OCI-M2 (cell line): ENCODE data around the gene CEP170B.
"Not testable (repeated sequence)": the region's sequence is repeated elsewhere in the genome, so short reads cannot be mapped to it uniquely, and the experiment has no call there.

Experiments used
- DNase-seq: peaks from one replicate; lab custom pipeline; 2025; ENCODE audit not compliant: unreplicated experiment; lab: John Stamatoyannopoulos, UW

CEP170B gene

DNA sequence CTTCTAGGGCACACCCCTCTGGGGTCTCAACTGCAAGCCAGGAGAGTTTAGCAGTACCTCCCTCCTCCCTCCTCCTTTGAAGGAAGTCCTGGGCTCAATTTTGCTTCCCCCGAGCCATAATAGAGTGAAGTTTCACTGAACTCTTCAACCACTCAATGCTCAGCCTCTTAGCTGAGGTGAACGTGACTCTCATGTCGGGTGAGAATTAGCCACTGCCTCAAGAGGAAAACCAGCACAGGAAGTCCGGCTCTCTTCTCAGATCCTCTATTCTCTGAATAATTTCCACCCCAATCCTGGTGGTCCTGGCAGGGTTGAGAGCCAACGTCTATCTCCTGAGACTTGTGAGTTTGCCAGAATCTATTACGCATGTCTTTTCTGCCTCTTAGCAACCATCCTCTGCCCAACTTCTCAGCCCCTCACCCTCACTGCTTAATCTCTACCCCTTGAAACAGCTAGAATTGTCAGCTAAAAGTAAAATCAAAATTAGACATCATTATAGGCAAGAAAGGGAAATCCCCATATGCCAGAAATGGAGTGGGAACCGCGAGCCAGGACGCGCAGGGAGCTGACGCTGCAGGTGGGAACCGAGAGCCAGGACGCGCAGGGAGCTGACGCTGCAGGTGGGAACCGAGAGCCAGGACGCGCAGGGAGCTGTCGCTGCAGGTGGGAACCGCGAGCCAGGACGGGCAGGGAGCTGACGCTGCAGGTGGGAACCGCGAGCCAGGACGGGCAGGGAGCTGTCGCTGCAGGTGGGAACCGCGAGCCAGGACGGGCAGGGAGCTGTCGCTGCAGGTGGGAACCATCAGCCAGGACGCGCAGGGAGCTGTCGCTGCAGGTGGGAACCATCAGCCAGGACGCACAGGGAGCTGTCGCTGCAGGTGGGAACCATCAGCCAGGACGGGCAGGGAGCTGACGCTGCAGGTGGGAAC, 39.8 kb downstream of the CEP170B start:
- not testable (repeated sequence) for DNase-seq

DNA sequence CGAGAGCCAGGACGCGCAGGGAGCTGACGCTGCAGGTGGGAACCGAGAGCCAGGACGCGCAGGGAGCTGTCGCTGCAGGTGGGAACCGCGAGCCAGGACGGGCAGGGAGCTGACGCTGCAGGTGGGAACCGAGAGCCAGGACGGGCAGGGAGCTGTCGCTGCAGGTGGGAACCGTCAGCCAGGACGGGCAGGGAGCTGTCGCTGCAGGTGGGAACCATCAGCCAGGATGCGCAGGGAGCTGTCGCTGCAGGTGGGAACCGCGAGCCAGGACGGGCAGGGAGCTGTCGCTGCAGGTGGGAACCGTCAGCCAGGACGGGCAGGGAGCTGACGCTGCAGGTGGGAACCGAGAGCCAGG, 40.5 kb downstream of the CEP170B start:
- not testable (repeated sequence) for DNase-seq

- no peak for DNase-seq
Observed at GRCh38 chr14:104908303-104908702, 43.2 kb downstream of the CEP170B start.

DNA sequence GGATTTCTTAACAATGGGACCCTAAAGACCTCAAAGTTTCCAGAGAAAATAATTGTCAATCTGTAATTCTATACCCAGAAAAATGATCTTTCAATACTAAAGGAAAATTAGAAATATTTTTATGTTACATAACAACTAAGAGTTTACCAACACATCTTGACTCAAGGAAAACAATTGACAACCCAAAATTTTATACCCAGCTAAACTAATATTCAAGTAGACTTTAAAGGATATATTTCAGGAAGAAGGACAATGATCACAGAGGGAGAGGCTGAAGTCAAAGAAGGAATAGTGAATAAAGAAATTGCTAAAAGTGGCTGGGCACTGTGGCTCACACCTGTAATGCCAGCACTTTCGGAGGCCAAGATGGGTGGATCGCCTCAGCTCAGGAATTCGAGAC, 47.0 kb downstream of the CEP170B start:
- no peak for DNase-seq

DNA sequence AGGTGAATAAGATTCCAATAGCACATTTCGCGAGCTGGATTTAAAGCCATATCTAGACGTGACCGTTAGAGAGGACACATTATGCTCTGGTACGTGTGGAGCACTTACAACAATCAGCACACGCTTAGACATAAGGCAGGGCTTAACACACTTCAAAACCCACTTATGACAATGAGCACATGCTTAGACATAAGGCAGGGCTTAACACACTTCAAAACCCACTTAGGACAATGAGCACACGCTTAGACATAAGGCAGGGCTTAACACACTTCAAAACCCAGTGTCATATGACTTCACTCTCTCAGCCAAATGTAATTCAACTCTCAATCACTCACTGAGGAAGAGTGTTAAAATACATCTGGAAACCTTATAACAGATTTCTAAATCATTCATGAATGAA, 48.4 kb downstream of the CEP170B start:
- no peak for DNase-seq

- no peak for DNase-seq
Observed at GRCh38 chr14:104917116-104917515, 52.0 kb downstream of the CEP170B start.

- DNase-seq = no peak
Observed at GRCh38 chr14:104917993-104918392, 52.9 kb downstream of the CEP170B start.

GRCh38 chr14:104919152-104919992, 54.3 kb downstream of the CEP170B start:
- not testable (repeated sequence) for DNase-seq

- DNase-seq = no peak
Observed at GRCh38 chr14:104919993-104920315, 54.9 kb downstream of the CEP170B start.

GRCh38 chr14:104923640-104924420, 58.8 kb downstream of the CEP170B start:
- DNase-seq = no peak

- DNase-seq = no peak
Observed at GRCh38 chr14:104924421-104925213, 59.5 kb downstream of the CEP170B start, which contains the start of gene PLD4. PLD4 (plus strand) TSS chr14:104924879; CDS start chr14:104927141, 2,262 bp downstream.

GRCh38 chr14:104925214-104925854, 60.3 kb downstream of the CEP170B start:
- DNase-seq = no peak

- DNase-seq = no peak
Observed at GRCh38 chr14:104925855-104926609, 61.0 kb downstream of the CEP170B start.

- no peak for DNase-seq
Observed at GRCh38 chr14:104926619-104927431, 61.8 kb downstream of the CEP170B start.

DNA sequence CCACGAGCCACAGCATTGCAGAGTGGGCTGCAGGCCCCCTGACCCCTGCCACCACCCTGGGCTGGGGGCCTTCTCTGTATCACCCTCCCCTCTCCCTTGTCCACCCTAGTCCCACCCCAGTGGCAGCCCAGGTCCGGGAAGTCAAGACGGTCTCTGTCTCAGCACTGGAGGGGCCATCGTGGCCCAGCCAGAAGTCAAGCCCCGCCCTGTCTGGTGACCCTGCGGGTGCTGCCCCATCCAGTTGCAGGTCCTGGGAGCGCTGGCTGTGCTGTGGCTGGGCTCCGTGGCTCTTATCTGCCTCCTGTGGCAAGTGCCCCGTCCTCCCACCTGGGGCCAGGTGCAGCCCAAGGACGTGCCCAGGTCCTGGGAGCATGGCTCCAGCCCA, 62.4 kb downstream of the CEP170B start:
- DNase-seq = no peak

- no peak for DNase-seq
Observed at GRCh38 chr14:104927901-104928300, 62.8 kb downstream of the CEP170B start.

DNA sequence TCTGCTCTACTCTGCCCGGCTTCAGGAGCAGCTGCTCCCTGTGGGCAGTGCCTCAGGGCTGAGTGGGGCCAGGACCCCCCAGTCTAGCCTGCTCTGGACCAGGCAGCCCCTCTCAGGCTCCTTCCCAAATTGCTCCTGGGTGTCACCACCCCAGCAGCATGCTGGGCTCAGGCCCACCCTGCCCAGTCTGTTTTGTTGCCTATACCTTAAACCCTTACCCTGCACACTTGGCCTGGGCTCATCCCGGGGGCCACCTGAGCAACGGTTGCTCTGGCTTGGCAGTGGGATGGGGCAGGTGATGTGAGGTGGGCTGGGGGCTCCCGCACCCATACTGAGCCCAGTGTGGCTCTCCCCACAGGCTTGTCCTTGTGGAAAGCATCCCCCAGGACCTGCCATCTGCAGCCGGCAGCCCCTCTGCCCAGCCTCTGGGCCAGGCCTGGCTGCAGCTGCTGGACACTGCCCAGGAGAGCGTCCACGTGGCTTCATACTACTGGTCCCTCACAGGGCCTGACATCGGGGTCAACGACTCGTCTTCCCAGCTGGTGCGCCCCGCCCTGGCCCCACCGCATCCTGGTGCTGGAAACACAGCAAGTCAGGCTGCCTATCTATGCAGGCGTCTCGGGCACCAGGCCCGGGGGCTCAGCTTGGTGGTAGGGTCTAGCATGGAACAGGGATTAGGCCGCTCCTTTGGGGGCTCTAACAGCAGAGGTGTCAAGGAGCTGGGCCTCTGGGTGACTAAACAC, 63.5 kb downstream of the CEP170B start:
- no peak for DNase-seq
